PC-3 (cell line): ENCODE results near the gene GALNT2. TPM values are rescaled to one million over a fixed set of nuclear protein-coding genes. Genes with fewer than 3 reads are reported as not detected.

Experiments
- ATAC-seq: fragments of 200-7000 bp; cut with Tn5 transposase; 2 replicates; pipeline ENCODE4 v1.9.1; 2020; ENCODE audit warnings: mild to moderate bottlenecking, moderate library complexity
- BruUV-seq: library from RNA; stranded (reverse); fragments of 400-500 nt; replicated peaks from 2 replicates; lab custom pipeline; 2021; lab: Mats Ljungman, UMichigan
- CTCF ChIA-PET: fragments of 300-600 bp; sonication (Branson Sonifier 250); formaldehyde crosslinking; loops from one replicate; lab custom pipeline; 2022; ENCODE audit warnings: antibody characterized with exemption; lab: Charles Lee
- POLR2A ChIA-PET: fragments of 300-600 bp; sonication (Branson Sonifier 250); formaldehyde crosslinking; loops from one replicate; lab custom pipeline; 2022; ENCODE audit warnings: antibody characterized with exemption; ENCODE audit not compliant: unreplicated experiment; lab: Charles Lee
- DNase-seq: peaks from one replicate; pipeline ENCODE4 v3.0.0-alpha.2; 2015
- H2AFZ ChIP-seq: fragments of 300-600 bp; sonication (generic); 2 replicates; pipeline ENCODE4 v1.6.0; 2016; ENCODE audit warnings: antibody characterized with exemption, low read length
- H3F3A ChIP-seq: fragments of 300-600 bp; sonication (generic); one replicate; pipeline ENCODE4 v1.6.0; 2017; ENCODE audit warnings: antibody characterized with exemption, low read length, control low read depth, mild to moderate bottlenecking; ENCODE audit not compliant: unreplicated experiment
- H3K27ac ChIP-seq: fragments of 300-600 bp; sonication (generic); 2 replicates; pipeline ENCODE4 v1.5.1; 2016; ENCODE audit warnings: mild to moderate bottlenecking, low read length
- H3K27me3 ChIP-seq: fragments of 300-600 bp; sonication (generic); 2 replicates; pipeline ENCODE4 v1.6.1; 2016; ENCODE audit warnings: low read length, mixed read lengths
- H3K36me3 ChIP-seq: fragments of 300-600 bp; sonication (generic); 2 replicates; pipeline ENCODE4 v1.6.1; 2016; ENCODE audit warnings: low read depth, mixed run types, low read length, mixed read lengths
- H3K4me1 ChIP-seq: fragments of 300-600 bp; sonication (generic); 2 replicates; pipeline ENCODE4 v1.5.1; 2016; ENCODE audit warnings: low read length; ENCODE audit not compliant: insufficient read depth
- H3K4me2 ChIP-seq: fragments of 300-600 bp; sonication (generic); 2 replicates; pipeline ENCODE4 v1.6.0; 2016; ENCODE audit warnings: low read length
- H3K4me3 ChIP-seq: fragments of 300-600 bp; sonication (generic); 2 replicates; pipeline ENCODE4 v1.5.1; 2016; ENCODE audit warnings: mild to moderate bottlenecking, low read length, mixed read lengths
- H3K79me2 ChIP-seq: fragments of 300-600 bp; sonication (generic); 2 replicates; pipeline ENCODE4 v1.6.1; 2017; ENCODE audit warnings: low read length, mixed read lengths
- H3K9ac ChIP-seq: fragments of 300-600 bp; sonication (generic); 2 replicates; pipeline ENCODE4 v1.6.0; 2016; ENCODE audit warnings: mild to moderate bottlenecking, low read length
- H3K9me2 ChIP-seq: fragments of 300-600 bp; sonication (generic); replicated peaks from 2 replicates; pipeline ENCODE4 v1.6.1; 2016; ENCODE audit warnings: mixed run types, low read length, mixed read lengths
- H3K9me3 ChIP-seq: fragments of 300-600 bp; sonication (generic); 2 replicates; pipeline ENCODE4 v1.6.1; 2016; ENCODE audit warnings: low read length, mixed read lengths
- H4K20me1 ChIP-seq: fragments of 300-600 bp; sonication (generic); 2 replicates; pipeline ENCODE4 v1.6.1; 2016; ENCODE audit warnings: low read length, mixed read lengths
- CTCF ChIP-seq: fragments of 300-600 bp; sonication (generic); conservative IDR thresholded peaks from 2 replicates; pipeline ENCODE4 v1.5.1; 2017; ENCODE audit warnings: antibody characterized with exemption, low read depth, mild to moderate bottlenecking, low read length
- EZH2 ChIP-seq: fragments of 300-600 bp; sonication (generic); IDR thresholded peaks from one replicate; pipeline ENCODE4 v1.6.1; 2017; ENCODE audit warnings: antibody characterized with exemption, mild to moderate bottlenecking, low read length; ENCODE audit not compliant: unreplicated experiment
- EZH2phosphoT487 ChIP-seq: fragments of 300-600 bp; sonication (generic); IDR thresholded peaks from 2 replicates; pipeline ENCODE4 v1.6.1; 2018; ENCODE audit warnings: mild to moderate bottlenecking, antibody characterized with exemption, low read length, borderline replicate concordance
- intact Hi-C: fragments of 100-400 bp; cut with micrococcal nuclease; formaldehyde crosslinking; loops from 2 replicates; pipeline ENCODE4 v1.9.0; 2023
- total RNA-seq: library from RNA; depleted of rRNA; stranded (reverse); fragments of >200 nt; gene quantifications from 2 replicates; pipeline ENCODE4 v1.2.3, GENCODE V29; 2014

The GALNT2 gene
- total RNA-seq, 1 experiment from 2014 or later = 182 TPM

DNA sequence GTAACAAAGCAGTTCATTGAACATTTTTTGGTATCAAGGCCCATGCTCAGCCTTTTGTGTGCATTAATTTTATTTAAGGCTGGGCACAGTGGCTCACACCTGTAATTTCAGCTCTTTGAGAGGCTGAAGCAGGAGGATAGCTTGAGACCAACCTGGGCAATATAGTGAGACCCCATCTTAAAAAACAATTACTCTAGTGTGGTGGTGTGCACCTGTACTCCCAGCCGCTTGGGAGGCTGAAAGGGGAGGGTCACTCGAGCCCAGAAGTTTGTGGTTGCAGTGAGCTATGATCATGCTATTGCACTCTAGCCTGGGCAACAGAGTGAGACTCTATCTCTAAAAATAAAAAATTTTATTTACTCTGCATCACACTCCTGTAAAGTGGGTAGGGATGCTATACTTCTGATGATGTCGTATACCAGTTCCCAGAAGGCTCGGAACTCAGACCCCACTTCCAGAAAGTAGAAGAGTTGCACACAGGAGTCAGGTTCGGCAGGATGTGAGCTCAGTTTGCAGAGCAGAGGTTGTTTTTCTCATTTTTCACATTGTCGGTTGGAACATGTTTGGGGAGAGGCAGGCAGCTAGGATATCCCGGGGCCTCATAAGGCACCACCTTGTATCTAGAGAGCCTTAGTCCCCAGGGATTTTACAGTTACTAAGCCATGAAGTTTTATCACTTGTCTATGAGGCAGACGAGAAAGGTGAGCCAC, 144.6 kb downstream of the GALNT2 start:
- Histone ChIP-seq H3K27ac (no peak overlapping the region), H4K20me1 (peaks cover 9% of the 10 kb centered on the region; the same call in 1 of the 2 replicates), H3K9ac (no peak overlapping the region), H3K9me2 (no peaks in the 10 kb centered on the region), H3K9me3 (no peaks in the 10 kb centered on the region), H3K4me3 (no peak overlapping the region), H3K27me3 (no peaks in the 10 kb centered on the region), H3K36me3 (peaks cover 15% of the 10 kb centered on the region; the same call in 1 of the 2 replicates), H3F3A (no peaks in the 10 kb centered on the region), H3K4me2 (no peak overlapping the region), H2AFZ (no peak overlapping the region), H3K79me2 (peaks cover 92% of the 10 kb centered on the region), H3K4me1 (no peaks in the 10 kb centered on the region)
- CTCF ChIA-PET = no interaction called here
- DNase-seq (no peak), ATAC-seq (no peak)
- no TSS peak for BruUV-seq
- POLR2A ChIA-PET = no interaction called here
- intact Hi-C loops = no loop called here
- TF ChIP-seq EZH2phosphoT487 (no peak), EZH2 (no peak), CTCF (no peak)

DNA sequence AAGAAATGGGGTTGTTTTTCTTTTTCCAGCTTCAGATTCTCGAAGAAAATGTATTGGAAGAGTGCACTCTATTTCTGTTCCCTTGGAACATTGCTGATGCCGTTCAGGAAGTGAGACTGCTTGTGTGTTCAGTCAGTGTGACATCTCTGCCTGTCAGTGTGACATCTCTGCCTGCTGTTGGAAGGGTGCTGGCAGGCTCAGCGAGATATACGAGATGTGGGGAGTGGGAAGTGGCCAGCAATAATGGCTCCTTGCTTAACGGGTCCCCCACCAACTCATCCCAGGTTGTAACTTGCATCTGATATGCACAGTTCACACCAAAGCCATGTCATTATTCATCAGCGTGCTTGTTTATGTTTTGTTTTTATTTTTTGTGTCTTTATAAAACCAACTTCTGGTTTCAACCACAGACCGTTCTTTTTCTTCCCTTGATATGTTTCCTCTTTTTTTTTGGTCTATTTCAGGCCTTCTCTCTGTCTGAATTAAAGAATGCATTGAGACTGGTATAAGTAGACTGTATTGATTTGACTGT, 145.4 kb downstream of the GALNT2 start:
- Histone ChIP-seq H2AFZ (no peak overlapping the region), H3K4me3 (no peak overlapping the region), H3F3A (no peaks in the 10 kb centered on the region), H3K9me2 (no peaks in the 10 kb centered on the region), H3K4me2 (no peak overlapping the region), H3K79me2 (peaks cover 93% of the 10 kb centered on the region), H3K4me1 (no peaks in the 10 kb centered on the region), H3K9ac (no peak overlapping the region), H3K9me3 (no peaks in the 10 kb centered on the region), H3K27me3 (no peaks in the 10 kb centered on the region), H3K27ac (no peak overlapping the region), H4K20me1 (peaks cover 9% of the 10 kb centered on the region; the same call in 1 of the 2 replicates), H3K36me3 (0 out of 2 replicates have a peak, but pooled peaks cover 8% of the 10 kb centered on the region)
- BruUV-seq = no TSS peak
- TF ChIP-seq CTCF (no peak), EZH2phosphoT487 (no peak), EZH2 (no peak)
- intact Hi-C loops = no loop called here
- no peak for ATAC-seq
- ChIA-PET POLR2A (no interaction called here), CTCF (no interaction called here)
- DNase-seq = no peak
